ENCODE data around the gene NFAM1. TPM values are rescaled to one million over a fixed set of nuclear protein-coding genes. Genes with fewer than 3 reads are reported as not detected.

NFAM1 gene, protein sequence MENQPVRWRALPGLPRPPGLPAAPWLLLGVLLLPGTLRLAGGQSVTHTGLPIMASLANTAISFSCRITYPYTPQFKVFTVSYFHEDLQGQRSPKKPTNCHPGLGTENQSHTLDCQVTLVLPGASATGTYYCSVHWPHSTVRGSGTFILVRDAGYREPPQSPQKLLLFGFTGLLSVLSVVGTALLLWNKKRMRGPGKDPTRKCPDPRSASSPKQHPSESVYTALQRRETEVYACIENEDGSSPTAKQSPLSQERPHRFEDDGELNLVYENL
- 1 to 10 TPM in 2 of 4 donors, under 1 TPM in 2; 0.11 to 1.9 (median 0.99) TPM for total RNA-seq

DNA sequence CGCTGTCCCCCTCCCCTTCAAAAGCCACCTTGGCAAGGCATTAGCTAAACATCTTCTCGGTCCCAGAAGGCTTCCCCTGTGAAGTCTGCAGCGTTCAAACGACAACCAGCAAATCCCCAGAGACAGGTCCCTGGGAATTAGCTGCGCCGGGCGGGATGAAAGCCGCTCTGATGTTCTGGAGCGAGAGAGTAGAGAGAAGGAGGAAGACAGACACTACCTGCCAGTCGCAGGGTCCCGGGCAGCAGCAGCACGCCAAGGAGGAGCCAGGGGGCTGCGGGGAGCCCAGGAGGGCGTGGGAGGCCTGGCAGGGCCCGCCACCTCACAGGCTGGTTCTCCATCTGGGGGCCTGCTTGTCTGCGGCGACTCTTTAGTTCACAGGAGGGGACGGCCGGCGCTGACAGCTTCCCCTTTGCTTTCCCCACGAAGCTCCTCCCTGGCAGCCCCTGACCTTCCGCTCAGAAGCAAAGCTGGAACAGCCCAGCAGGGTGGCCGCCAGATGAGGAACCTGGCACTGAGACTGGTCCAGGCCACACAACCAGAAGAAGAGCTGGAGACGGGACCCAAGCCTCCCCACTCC is at the start of gene NFAM1:
NFAM1 (minus strand) TSS at position 384 of the 577 bp plus-strand sequence; CDS start at position 338, 46 bp downstream.
- peak within 1 kb of the TSS in 3 of 4 donors; percentile 20 to 69 (median 40) for H3K27ac ChIP-seq
- peak within 1 kb of the TSS in 3 of 4 donors; percentile 19 to 54 (median 28) for H3K4me3 ChIP-seq
- intact Hi-C loops (cut with DNase I) = loop anchor here (10.0 kb wide), 1 partner anchor 257 kb away; no protein-coding TSS in a partner anchor
- peak in 1 of 4 donors; percentile 60 for TF ChIP-seq POLR2A (IDR thresholded peaks at IDR 0.05)
- TF ChIP-seq, protein P1, sequence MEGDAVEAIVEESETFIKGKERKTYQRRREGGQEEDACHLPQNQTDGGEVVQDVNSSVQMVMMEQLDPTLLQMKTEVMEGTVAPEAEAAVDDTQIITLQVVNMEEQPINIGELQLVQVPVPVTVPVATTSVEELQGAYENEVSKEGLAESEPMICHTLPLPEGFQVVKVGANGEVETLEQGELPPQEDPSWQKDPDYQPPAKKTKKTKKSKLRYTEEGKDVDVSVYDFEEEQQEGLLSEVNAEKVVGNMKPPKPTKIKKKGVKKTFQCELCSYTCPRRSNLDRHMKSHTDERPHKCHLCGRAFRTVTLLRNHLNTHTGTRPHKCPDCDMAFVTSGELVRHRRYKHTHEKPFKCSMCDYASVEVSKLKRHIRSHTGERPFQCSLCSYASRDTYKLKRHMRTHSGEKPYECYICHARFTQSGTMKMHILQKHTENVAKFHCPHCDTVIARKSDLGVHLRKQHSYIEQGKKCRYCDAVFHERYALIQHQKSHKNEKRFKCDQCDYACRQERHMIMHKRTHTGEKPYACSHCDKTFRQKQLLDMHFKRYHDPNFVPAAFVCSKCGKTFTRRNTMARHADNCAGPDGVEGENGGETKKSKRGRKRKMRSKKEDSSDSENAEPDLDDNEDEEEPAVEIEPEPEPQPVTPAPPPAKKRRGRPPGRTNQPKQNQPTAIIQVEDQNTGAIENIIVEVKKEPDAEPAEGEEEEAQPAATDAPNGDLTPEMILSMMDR (IDR thresholded peaks at IDR 0.05) = no peak
- no peaks in the 10 kb centered on the region for H3K9me3 ChIP-seq
- H3K27me3 ChIP-seq = peaks cover 0 to 53% (median 0%) of the 10 kb centered on the region in 4 donors
- no peak for DNase-seq
- no peaks in the 10 kb centered on the region for H3K36me3 ChIP-seq
- 43% methylated on average over 6 of the region's 24 CpGs; no CpG with 5 or more reads in 1 of the 2 donors for WGBS, 2 donors
- H3K4me1 ChIP-seq = peaks cover 18 to 64% (median 29%) of the 10 kb centered on the region in 3 donors

DNA sequence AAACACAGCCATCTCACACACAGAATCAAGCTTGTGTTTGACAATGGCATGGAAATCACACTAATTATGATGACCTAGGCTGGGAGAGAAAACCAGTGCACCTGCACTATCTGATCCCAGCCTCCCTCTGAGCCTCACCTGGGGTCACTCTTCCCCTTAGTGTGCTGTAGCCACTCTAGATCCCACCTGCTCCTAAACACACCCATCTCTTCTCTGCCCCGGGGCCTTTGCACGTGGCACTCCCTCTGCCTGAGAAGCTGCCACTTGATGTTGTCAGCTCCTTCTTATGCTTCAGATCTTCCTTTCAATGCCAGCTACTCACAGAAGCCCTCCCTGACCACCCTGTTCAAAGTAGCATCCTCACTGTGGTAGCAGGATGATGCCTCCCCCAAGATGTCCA is 42.9 kb upstream of the NFAM1 start:
- DNase-seq = no peak
- Histone ChIP-seq H3K9me3 (no peaks in the 10 kb centered on the region), H3K4me3 (no peak overlapping the region), H3K36me3 (no peaks in the 10 kb centered on the region), H3K27ac (no peak overlapping the region), H3K4me1 (no peaks in the 10 kb centered on the region), H3K27me3 (no peaks in the 10 kb centered on the region)
- WGBS, 2 donors = 68 to 74% methylated on average over 2 of the region's 2 CpGs
- intact Hi-C loops (cut with DNase I) = no loop called here
- no peak for TF ChIP-seq POLR2A (IDR thresholded peaks at IDR 0.05)
- TF ChIP-seq, protein P1 (IDR thresholded peaks at IDR 0.05) = no peak

DNA sequence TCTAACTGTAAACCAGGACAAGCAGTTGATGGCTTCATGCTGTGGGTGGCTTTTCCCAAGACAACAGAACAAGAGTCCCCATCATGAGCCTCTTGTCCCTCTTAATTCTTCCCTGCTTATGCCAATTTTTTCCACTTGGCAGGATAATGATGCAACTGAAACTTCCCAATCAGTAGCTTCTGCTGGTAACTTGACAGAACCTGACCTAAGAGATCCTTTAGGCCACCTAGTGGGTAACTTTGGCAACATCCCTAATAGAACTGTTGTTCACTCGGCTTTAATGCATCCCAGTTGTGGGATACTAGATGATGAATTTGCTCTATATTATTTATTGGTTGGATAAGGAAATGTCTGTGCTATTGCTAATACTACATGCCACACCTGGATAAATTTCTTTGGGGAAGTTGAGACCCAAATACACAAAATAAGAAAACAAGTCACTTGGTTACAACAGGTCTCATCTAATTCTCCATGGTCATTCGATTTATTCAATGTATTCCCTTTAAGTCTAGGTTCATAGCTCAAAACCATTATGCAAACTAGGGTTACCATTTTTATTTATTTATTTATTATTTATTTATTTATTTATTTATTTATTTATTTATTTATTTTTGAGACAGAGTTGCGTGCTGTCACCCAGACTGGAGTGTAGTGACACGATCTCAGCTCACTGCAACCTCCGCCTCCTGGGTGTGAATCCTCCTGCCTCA is 41.4 kb upstream of the NFAM1 start:
- TF ChIP-seq, protein P1 (IDR thresholded peaks at IDR 0.05) = peak; percentile 28 to 78 (median 62)
- no peak for TF ChIP-seq POLR2A (IDR thresholded peaks at IDR 0.05)
- Histone ChIP-seq H3K27ac (no peak overlapping the region), H3K36me3 (no peaks in the 10 kb centered on the region), H3K4me3 (no peak overlapping the region), H3K27me3 (no peaks in the 10 kb centered on the region), H3K9me3 (no peaks in the 10 kb centered on the region), H3K4me1 (no peaks in the 10 kb centered on the region)
- intact Hi-C loops (cut with DNase I) = no loop called here
- WGBS, 2 donors = 71 to 74% methylated on average over 5 of the region's 5 CpGs
- DNase-seq = no peak

DNA sequence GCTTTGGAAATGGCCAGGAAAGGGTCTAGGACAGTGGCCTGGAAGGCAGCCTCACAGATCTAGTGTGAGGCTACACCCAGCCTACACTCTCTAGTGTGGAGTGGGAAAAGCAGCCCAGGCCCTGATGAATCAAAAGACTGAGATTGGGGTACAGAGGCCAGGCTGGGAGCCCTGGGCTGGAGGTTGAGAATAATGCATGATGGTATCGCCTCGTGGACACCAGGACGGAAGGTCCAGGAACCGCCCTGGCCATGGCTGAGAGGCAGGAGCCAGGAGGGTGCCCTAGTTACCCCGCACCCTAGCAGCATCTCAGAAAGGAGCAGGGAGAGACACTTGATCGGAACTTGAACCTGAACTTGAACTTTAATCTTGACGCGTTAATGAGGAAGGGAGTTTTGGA is 40.5 kb upstream of the NFAM1 start:
- Histone ChIP-seq H3K36me3 (no peaks in the 10 kb centered on the region), H3K9me3 (no peaks in the 10 kb centered on the region), H3K27ac (no peak overlapping the region), H3K4me1 (no peaks in the 10 kb centered on the region), H3K4me3 (no peak overlapping the region), H3K27me3 (no peaks in the 10 kb centered on the region)
- DNase-seq = no peak
- TF ChIP-seq, protein P1 (IDR thresholded peaks at IDR 0.05) = no peak
- TF ChIP-seq POLR2A (IDR thresholded peaks at IDR 0.05) = no peak
- intact Hi-C loops (cut with DNase I) = no loop called here
- 85 to 93% methylated on average over 8 of the region's 8 CpGs for WGBS, 2 donors

DNA sequence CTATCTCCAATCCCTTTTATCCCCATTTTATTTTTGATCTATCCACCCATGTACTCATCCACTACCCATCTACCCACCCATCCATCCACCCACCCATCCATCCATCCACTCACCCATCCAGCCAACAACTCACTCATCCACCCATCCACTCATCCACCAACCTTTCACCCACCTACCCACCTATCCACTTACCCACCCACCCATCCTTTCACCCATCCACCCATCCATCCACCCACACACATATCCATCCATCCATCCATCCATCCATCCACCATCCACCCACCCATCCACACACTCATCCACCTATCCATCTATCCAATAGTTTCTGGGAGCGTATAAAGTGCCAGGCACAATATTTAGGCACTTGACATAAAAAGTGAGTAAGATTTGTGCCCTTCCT is 39.2 kb upstream of the NFAM1 start:
- no peaks in the 10 kb centered on the region for H3K36me3 ChIP-seq
- 100% methylated on average over 1 of the region's 1 CpG for WGBS, 2 donors
- H3K27me3 ChIP-seq = no peaks in the 10 kb centered on the region
- TF ChIP-seq POLR2A (IDR thresholded peaks at IDR 0.05) = no peak
- TF ChIP-seq, protein P1 (IDR thresholded peaks at IDR 0.05) = no peak
- no peaks in the 10 kb centered on the region for H3K4me1 ChIP-seq
- H3K27ac ChIP-seq = no peak overlapping the region
- H3K4me3 ChIP-seq = no peak overlapping the region
- no peaks in the 10 kb centered on the region for H3K9me3 ChIP-seq
- intact Hi-C loops (cut with DNase I) = no loop called here
- DNase-seq = no peak
